ENCODE results near the gene NPAS1. TPM values are rescaled to one million over a fixed set of nuclear protein-coding genes. Genes with fewer than 3 reads are reported as not detected.

Gene NPAS1
- total RNA-seq, 1 experiment from 2014 or later: 4.6 TPM

DNA sequence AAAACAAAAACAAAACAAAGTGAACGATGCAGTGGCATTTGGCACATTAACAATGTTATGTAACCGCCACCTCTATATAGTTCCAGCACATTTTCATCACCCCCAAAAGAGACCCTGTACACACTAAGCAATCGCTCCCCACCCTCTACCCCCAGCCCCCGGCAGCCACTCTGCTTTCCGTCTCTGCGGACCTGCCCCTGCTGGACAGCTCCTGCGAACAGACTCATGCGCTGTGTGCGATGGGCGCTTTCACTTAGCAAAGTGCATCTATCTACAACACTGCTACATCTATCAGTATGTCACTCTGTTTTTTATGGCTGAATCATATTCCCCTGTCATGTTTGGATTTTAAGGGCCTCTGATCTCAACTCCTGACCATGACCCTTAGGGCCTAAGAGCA is 53.9 kb downstream of the NPAS1 start:
- Histone ChIP-seq H3K79me2 (ENCODE audit: insufficient read depth, low read length) (peaks cover 6% of the 10 kb centered on the region; the same call in 1 of the 2 replicates), H3K27me3 (ENCODE audit: insufficient read depth, low read length) (no peaks in the 10 kb centered on the region), H3K4me3 (replicated peaks in 1 of 2; ENCODE audit: low read depth in 1 of 2, low read length in 2 of 2) (no peak overlapping the region), H4K20me1 (ENCODE audit: insufficient read depth) (no peaks in the 10 kb centered on the region), H3K36me3 (ENCODE audit: control insufficient read depth in 1 of 2, insufficient read depth in 2 of 2, low read length in 2 of 2) (peaks cover 21 to 29% of the 10 kb centered on the region in 2 experiments; a peak in 3 of 4 replicates), H3K4me1 (ENCODE audit: control insufficient read depth in 1 of 2, insufficient read depth in 2 of 2, low read length in 2 of 2) (no peaks in the 10 kb centered on the region), H3K9ac (ENCODE audit: low read length) (no peak overlapping the region), H3K9me2 (ENCODE audit: insufficient read depth) (no peaks in the 10 kb centered on the region), H2AFZ (ENCODE audit: low read depth, low read length, poor library complexity, severe bottlenecking) (no peak overlapping the region), H3K4me2 (ENCODE audit: low read length) (no peak overlapping the region), H3K9me3 (ENCODE audit: control insufficient read depth in 1 of 2, insufficient read depth in 1 of 2, low read depth in 1 of 2, low read length in 2 of 2) (no peaks in the 10 kb centered on the region), H3K27ac (ENCODE audit: low read depth, low read length) (no peak overlapping the region)
- ChIA-PET CTCF (no interaction called here), POLR2A (no interaction called here), RAD21 (ENCODE audit: low non-redundant PET in 1 of 2, low total read pairs in 2 of 2, uncharacterized antibody in 2 of 2, unreplicated experiment in 2 of 2) (no interaction called here)
- TF ChIP-seq EGR1 (IDR thresholded peaks at IDR 0.05; ENCODE audit: low read depth) (no peak), SP1 (IDR thresholded peaks at IDR 0.05; ENCODE audit: low read depth) (no peak), TCF7L2 (IDR thresholded peaks at IDR 0.05; ENCODE audit: borderline replicate concordance, extremely low read depth, insufficient read depth, insufficient read length) (no peak), ATF3 (IDR thresholded peaks at IDR 0.05) (no peak), YY1 (IDR thresholded peaks at IDR 0.05; ENCODE audit: extremely low read depth, insufficient replicate concordance, low read depth, low read length) (no peak), POLR2AphosphoS5 (IDR thresholded peaks at IDR 0.05; ENCODE audit: low read depth, low read length) (no peak), CEBPB (IDR thresholded peaks at IDR 0.05; ENCODE audit: low read depth) (no peak), CBX3 (IDR thresholded peaks at IDR 0.05; ENCODE audit: low read depth) (no peak), RAD21 (IDR thresholded peaks at IDR 0.05; ENCODE audit: low read depth) (no peak), EZH2phosphoT487 (IDR thresholded peaks at IDR 0.05; ENCODE audit: borderline replicate concordance) (no peak), SIN3A (IDR thresholded peaks at IDR 0.05; ENCODE audit: low read depth) (no peak), CTCF (IDR thresholded peaks at IDR 0.05 in 2 of 3, conservative IDR thresholded peaks at IDR 0.05 in 1 of 3; ENCODE audit: borderline replicate concordance in 1 of 3, insufficient read depth in 1 of 3, low read depth in 2 of 3, low read length in 2 of 3) (no peak)
- TF ChIP-seq, protein P1, sequence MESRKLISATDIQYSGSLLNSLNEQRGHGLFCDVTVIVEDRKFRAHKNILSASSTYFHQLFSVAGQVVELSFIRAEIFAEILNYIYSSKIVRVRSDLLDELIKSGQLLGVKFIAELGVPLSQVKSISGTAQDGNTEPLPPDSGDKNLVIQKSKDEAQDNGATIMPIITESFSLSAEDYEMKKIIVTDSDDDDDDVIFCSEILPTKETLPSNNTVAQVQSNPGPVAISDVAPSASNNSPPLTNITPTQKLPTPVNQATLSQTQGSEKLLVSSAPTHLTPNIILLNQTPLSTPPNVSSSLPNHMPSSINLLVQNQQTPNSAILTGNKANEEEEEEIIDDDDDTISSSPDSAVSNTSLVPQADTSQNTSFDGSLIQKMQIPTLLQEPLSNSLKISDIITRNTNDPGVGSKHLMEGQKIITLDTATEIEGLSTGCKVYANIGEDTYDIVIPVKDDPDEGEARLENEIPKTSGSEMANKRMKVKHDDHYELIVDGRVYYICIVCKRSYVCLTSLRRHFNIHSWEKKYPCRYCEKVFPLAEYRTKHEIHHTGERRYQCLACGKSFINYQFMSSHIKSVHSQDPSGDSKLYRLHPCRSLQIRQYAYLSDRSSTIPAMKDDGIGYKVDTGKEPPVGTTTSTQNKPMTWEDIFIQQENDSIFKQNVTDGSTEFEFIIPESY (IDR thresholded peaks at IDR 0.05; ENCODE audit: extremely low read depth, insufficient replicate concordance, low read length): no peak
- TF ChIP-seq, protein P2, sequence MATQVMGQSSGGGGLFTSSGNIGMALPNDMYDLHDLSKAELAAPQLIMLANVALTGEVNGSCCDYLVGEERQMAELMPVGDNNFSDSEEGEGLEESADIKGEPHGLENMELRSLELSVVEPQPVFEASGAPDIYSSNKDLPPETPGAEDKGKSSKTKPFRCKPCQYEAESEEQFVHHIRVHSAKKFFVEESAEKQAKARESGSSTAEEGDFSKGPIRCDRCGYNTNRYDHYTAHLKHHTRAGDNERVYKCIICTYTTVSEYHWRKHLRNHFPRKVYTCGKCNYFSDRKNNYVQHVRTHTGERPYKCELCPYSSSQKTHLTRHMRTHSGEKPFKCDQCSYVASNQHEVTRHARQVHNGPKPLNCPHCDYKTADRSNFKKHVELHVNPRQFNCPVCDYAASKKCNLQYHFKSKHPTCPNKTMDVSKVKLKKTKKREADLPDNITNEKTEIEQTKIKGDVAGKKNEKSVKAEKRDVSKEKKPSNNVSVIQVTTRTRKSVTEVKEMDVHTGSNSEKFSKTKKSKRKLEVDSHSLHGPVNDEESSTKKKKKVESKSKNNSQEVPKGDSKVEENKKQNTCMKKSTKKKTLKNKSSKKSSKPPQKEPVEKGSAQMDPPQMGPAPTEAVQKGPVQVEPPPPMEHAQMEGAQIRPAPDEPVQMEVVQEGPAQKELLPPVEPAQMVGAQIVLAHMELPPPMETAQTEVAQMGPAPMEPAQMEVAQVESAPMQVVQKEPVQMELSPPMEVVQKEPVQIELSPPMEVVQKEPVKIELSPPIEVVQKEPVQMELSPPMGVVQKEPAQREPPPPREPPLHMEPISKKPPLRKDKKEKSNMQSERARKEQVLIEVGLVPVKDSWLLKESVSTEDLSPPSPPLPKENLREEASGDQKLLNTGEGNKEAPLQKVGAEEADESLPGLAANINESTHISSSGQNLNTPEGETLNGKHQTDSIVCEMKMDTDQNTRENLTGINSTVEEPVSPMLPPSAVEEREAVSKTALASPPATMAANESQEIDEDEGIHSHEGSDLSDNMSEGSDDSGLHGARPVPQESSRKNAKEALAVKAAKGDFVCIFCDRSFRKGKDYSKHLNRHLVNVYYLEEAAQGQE (IDR thresholded peaks at IDR 0.05; ENCODE audit: low read depth): no peak
- intact Hi-C loops (cut with micrococcal nuclease): no loop called here
- ATAC-seq (no peak), DNase-seq (ENCODE audit: low read depth, low spot score) (no peak)
- no TSS peak for BruUV-seq (replicated peaks)
